GM19351 (cell line): ENCODE data around the gene ANKRD28.
"Not testable (repeated sequence)": the region's sequence is repeated elsewhere in the genome, so short reads cannot be mapped to it uniquely, and the experiment has no call there.

Source experiments
- ATAC-seq: cut with Tn5 transposase; IDR thresholded peaks from one replicate; pipeline ENCODE4 v1.9.1; 2021; ENCODE audit warnings: mild to moderate bottlenecking, moderate library complexity; ENCODE audit not compliant: unreplicated experiment

The ANKRD28 gene

DNA sequence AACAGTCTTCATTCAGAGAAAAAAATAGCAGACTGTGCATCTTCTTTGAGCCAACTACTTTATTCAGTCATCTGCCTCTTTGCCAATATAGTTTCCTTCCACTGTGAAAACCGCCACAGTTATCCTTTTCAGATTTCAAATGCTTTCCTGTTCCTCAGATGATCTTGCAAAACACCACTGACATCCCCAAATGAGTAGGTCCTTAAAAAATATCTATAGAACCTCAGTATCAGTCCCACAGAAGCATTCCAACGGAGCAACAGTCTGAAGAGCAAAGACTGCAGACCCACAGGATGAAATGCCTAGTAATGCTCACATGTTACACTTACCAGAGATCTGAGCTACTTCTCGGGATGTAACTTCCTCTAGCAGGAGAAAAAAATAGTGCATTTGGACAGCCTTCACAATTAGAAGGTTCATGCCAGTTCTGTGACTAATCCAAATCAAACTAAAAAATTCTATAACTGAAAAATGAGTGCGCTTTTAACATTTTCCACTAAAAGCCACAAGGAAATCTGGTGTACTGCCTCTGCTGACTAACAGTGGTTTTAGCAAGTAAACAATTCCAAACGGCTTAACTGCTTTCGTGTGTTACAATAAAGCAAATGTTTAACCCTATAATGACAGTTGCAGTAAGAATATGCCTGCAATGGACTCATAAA, at the start of gene ANKRD28:
Gene ANKRD28, minus strand, starts transcription at position 338 of the 662 bp plus-strand sequence. CDS start 1,458 bp downstream, outside the sequence.
- no peak for ATAC-seq

DNA sequence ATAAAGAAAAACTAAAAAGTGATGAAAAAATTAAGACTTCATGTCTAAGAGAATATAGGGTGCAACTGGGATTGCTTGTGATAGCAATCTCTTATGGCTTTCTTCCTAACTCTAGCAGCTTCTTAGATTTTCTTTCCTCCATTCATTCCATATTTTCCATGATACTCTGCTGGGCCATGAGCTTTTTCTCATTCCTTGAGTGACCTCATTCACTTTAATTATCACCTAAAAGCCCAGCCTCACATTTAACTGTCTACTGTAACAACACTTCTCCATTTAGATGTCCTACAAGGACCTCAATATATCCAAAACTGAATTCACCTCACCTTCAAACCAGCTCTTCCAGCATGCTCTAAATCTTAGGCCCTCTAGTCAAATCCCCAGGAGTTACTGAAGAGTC, 49.5 kb upstream of the ANKRD28 start:
- no peak for ATAC-seq

DNA sequence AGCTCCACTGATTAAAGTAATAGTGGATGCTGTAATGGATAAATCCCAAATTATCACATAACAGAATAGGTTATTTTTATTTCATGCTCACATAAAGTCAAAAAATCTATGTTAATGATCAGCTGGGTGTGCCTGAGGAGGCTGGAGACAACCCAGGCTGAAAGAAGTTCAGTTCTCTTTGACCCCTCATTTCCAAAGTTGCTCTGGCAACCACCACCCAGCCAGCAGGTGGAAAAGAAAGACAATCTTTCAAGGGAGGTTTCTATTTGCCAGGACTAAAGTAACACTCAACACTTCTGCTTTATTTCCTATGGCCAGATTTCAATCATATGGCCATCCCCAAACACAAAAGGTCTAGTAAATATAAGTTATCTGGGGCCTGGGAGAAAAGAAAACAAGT, 48.8 kb upstream of the ANKRD28 start:
- no peak for ATAC-seq

DNA sequence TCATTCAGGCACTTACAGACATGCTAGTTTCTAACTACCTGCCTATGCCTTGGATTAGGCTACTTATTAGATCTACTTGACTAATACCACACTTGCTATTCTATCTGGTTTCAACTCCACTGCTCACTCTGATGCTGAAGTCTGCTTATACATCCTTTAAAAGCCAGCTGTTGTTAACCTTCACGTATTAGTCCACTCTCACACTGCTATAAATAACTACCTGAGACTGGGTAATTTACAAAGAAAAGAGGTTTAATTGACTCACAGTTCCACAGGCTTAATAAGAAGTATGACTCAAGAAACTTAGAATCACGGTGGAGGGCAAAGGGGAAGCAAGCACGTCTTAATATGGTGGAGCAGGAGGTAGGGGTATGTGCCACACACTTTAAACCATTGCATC, 47.7 kb upstream of the ANKRD28 start:
- peak; percentile 74 for ATAC-seq

DNA sequence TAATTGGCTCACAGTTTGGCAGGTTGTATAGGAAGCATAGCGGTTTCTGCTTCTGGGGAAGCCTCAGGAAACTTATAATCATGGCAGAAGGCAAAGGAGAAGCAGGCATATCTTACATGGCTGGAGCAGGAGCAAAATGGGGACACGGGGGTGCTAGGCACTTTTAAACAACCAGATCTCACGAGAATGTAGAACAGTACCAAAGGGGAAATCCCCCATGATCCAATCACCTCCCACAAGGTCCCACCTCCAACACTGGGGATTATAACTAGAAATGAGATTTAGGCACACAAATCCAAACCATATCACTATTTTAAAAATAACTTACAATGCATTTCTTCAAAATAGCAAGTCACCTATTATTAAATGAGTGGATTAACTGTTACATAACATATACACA, 47.1 kb upstream of the ANKRD28 start:
- no peak for ATAC-seq

DNA sequence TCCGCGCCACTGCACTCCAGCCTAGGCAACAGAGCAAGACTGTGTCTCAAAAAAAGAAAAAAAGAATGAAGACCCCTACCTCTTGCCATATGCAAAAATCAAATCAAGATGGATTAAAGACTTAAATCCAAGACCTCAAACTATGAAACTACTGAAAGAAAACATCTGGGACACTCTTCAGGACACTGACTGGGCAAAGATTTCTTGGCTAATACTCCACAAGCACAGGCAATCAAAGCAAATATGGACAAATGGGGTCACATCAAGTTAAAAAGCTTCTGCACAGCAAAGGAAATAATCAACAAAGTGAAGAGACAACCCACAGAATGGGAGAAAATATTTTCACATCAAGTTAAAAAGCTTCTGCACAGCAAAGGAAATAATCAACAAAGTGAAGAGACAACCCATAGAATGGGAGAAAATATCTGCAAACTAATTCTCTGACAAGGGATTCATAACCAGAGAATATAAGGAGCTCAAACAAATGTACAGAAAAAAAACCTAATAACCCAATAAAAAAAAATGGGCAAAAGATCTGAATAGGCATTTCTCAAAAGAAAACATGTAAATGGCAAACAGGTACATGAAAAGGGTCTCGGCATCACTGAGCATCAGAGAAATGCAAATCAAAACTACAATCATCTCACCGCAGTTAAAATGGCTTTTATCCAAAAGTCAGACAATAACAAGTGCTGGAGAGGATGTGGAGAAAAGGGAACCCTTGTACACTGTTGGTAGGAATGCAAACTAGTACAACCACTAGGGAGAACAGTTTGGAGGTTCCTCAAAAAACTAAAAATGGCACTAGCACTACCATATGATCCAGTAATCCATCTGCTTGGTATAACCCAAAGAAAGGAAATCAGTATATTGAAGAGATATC, 43.6 kb upstream of the ANKRD28 start:
- ATAC-seq: not testable (repeated sequence)

DNA sequence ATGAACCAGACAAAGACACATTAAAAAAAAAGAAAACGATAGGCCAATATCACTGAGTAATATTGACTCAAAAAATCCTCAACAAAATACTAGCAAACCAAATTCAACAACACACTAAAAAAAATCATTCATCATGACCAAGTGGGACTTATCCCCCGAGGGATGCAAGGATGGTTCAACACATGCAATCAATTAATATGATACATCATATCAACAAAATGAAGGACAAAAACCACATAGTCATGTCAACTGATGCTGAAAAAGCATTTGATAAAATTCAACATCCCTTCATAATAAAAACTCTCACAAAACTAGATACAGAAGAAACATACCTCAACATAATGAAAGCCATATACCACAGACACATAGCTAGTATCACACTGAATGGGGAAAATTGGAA, 41.8 kb upstream of the ANKRD28 start:
- no peak for ATAC-seq

DNA sequence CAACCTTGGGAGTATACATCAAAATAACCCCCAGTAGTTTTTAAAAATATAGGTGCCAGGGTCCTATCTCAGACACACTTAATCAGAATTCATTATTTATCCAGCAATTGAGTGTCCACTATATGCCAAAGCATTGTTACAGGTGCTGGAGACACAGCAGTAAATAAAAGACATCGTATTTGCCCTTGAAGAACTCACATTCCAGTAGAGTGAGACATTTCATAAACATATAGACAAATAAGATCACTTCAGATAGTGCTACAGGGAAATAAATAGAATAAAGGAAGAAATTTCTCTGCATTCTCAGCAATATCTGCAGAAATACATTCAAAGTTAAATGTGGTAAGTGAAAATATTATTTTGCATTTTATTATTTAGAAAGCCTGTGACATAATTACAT, 34.1 kb upstream of the ANKRD28 start:
- ATAC-seq: no peak

DNA sequence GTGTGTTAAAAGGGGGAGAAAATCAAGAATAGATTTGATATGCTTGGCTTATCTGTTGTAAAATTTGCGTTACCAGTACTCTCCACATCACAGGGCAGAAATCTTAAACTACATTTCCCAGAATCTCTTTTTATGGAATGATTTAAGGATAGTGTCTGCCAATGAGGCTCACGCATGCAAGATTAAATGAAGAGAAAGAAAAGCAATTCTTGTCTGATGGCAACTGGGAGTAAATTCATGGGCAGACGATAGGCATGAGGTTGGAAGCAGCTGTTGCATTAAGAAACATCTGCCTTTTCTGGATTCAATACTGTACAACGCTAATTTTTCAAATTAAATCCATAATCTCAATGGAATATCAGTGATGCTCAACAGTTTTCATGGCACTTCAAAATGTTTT, 27.2 kb upstream of the ANKRD28 start:
- no peak for ATAC-seq

DNA sequence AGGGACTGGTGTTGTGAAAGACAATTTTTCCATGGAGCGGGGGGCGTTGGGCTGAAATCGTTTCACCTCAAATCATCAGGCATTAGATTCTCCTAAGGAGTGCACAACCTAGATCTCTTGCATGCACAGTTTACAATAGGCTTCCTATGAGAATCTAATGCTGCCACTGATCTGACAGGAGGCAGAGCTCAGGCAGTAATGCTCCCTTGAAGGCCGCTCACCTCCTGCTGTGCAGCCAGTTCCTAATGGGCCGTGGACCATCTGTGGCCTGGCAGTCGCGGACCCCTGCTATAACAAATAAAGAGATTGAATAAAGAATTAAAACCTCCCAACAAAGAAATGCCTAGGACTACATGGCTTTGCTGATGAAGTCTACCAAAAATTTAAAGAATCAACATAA, 25.3 kb upstream of the ANKRD28 start:
- no peak for ATAC-seq

DNA sequence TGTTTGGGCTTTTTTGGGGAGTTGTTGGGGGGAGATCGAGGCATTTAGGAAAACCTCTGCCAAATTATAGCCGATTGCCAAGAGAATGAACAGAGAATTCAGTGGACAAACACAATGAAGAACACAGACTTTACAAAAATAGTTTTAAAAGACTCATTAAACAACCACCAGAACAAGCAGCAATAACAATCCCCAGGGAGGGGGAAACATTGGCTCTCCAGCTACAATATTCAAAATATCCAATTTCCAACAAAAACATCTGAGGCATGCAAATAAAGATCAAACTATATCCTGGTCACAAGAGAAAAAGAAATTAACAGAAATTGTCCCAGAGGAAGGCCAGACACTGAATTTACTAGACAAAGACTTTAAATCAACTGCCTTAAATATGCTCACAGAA, 24.5 kb upstream of the ANKRD28 start:
- ATAC-seq: no peak

DNA sequence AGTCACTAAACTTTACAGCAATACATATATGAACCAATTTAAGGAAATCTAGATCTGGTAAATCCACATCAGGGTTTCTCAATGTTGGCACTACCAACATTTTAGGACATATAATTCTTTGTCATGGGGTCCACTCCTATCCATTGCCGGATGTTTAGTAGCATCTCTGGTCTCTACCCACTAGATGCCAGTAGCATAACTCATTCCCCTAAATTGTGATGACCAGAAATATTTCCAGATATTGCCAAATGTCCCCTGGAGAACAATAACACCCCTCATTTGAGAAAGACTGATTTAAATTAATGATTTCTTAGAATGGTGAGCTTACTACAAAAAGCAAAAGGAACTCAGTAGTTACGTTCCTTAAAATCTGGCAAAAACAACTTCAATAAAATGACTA, 23.1 kb upstream of the ANKRD28 start:
- ATAC-seq: no peak

DNA sequence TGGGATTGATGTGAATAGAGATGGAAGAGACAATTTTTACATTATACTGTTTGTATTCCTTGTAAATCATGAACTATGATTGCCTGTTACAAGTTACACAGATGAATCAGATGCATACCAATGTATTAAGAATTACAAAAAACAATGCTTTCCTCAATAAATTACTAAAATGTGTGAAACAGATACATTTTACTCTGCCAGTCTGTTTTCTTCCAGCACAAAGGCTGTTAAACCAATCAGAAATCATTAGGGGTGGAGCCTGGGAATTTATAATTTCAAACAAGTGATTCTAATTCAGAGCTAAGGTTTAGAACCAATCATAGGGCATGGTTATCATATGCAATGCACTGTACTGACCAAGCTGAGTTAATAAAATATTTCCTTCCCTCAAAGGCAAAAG, 21.8 kb upstream of the ANKRD28 start:
- ATAC-seq: no peak

DNA sequence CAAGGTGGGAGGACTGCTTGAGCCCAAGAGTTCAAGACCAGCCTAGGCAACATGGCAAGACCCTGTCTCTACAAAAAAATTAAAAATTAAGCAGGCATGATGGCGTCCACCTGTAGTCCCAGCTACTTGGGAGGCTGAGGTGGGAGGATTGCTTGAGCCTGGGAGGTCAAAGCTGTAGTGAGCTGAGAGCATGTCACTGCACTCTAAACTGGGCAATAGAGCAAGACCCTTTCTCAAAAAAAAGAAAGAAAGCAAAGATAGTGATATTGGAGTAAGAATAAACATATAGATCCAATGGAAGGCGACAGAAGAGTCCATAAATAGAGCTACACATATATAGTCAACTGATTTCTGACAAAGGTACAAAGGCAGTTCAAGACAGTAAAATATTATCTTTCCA, 21.3 kb upstream of the ANKRD28 start:
- no peak for ATAC-seq

DNA sequence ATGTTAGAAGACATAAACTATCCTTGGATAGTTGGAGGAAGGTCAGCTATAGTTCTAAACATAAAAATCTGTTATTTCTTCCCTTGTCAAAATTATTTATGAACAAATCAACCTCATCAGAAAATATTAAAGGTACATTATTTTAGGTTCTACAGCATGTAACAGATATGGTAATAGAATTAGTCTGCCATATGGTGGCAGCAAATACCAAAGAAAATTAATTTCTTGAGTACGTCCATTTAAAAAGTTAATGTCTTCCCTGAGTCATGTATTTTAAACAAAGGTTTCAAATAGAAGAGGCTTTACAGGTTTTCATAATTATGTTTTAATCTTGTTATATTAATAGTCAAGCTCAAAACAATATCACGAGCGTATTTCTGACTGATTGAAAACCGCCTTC, 17.9 kb upstream of the ANKRD28 start:
- no peak for ATAC-seq

DNA sequence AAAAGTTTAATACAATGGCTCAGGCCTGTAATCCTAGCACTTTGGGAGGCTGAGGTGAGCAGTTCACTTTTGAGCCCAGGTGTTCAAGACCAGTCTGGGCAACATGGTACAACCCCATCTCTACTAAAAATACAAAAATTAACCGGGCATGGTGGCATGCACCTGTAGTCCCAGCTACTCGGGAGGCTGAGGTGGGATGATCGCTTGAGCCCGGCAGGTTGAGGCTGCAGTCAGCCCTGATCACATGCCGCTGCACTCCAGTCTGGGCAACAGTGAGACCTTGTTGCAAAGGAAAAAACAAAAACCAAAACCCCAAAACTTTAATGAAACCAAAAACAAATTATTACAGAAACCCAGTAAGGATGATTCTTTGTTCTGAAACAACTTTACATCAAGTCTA, 15.3 kb upstream of the ANKRD28 start:
- ATAC-seq: not testable (repeated sequence)

DNA sequence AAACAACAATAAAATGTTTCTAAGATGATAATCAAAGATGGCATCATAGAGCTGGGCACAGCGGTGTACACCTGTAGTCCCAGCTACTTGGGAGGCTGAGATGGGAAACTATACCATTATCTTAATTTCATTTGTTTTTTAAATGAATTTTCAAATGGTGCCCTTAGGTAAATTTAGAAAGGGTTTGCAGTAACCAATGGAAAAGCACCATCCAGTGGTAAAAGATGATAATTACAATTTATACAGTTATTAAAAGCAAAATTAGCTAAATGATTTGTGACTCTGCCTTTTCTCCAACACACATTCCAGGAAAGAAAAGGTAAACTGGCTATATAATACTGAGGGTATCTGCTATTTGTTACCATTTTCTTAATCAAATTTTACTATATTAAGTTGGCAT, 14.4 kb upstream of the ANKRD28 start:
- ATAC-seq: no peak

DNA sequence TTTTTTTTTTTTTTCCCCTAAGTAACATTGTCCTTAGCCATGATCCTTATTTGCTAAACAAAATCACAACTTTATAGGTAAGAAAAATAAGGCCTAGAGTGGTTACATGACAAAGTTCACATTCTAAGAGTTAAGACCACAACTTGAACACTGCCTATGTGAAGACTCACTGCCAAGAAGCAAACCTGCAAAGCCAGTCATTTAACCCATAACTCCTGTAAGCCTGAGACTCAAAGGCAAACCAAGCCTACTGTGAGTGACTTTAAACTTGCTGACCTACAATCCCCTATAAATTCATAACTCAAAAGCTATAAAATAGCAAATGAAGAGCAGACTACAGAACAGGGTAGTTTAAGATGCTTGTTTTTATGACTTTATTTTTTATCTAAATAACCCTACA, 12.9 kb upstream of the ANKRD28 start:
- ATAC-seq: no peak

DNA sequence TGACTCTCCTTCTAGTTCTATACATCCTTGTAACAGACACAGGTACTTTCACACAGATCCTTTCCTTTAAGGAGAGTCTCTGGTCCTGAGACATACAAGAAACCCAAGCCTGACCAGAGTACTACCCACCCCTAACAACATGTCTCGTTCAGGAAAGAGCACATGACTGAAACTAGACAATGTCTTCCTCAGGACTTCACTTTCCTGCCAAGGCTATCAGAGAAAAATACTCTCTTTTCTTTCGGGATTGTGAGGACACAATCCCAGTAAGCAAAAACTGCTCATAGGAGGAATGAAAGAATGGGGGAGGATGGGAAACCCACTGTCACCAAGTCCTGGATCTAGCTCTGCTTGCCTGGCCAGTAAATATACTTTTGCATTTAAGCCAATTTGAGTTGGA, 11.5 kb upstream of the ANKRD28 start:
- ATAC-seq: no peak

DNA sequence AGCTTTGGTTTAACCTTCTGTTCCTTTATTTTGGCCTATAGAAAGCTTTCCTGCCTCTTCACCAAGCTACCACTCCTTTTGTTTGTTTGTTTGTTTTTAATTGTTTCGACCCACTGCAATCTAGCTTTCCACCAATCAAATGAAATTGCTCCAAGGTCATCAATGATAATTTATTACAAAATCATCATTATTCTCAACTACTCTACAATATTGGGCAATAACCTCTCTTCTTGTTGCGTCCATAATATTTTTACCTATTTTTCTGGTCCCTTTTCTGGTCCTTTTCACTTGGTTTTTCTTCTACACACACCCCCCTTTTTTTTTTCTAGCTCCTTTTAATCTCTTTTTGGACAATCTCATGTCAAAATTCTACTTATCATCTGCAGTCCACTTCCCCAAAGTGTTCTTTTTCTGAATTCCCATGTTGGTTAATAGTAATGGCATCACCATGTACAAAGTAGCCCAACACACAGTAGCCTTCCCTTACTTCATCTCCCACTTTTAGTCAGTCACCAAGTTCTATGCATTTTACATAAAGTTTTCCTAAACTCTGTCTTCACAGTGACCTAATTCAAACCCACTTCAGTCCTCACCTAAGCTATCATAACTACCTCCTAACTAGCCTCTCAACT, 11.0 kb upstream of the ANKRD28 start:
- no peak for ATAC-seq

DNA sequence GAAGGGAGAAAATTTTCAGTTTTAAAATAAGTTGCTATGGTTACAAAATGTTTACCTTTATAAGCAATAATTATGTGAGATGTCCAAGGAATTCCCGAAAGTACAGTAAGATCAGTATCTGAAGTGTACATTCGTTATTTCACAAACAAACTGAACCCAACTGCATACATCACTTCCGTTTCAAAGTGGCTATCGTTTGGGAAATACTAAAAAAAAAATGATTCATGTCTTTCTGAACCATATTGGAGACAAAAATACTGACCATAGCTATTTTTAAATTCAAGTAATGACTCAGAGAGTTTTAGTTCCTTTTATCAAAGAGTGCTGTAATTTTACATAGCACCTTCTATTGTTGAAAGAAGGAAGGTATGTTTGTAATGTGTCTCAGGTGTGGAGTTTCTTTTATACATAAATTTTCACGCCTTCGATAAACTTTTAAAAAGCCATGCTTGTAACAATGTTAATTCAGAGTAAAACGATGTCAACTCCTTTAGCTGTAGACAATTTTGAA, 8.0 kb upstream of the ANKRD28 start:
- peak; percentile 78 for ATAC-seq
